Measurements from ENCODE around the gene ABI3.
"Not testable (repeated sequence)": the region's sequence is repeated elsewhere in the genome, so short reads cannot be mapped to it uniquely, and the experiment has no call there.

ABI3 gene

DNA sequence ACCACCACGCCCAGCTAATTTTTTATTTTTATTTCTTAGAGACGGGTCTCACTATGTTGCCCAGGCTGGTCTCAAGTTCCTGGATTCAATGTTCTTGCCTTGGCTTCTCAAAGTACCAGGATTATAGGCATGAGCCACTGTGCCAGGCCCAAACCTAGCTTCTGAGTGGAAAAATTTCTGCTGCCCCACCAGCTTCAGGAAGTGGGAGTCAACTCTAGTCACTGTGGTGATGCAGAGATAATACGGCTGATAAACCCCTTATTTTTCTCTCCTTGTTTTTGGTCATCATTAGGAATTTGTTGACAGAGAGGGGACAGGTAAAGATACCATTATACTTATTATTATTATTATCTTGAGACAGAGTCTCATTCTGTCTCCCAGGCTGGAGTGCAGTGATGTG lies 47.9 kb downstream of the ABI3 start:
- TF ChIP-seq, protein P1, sequence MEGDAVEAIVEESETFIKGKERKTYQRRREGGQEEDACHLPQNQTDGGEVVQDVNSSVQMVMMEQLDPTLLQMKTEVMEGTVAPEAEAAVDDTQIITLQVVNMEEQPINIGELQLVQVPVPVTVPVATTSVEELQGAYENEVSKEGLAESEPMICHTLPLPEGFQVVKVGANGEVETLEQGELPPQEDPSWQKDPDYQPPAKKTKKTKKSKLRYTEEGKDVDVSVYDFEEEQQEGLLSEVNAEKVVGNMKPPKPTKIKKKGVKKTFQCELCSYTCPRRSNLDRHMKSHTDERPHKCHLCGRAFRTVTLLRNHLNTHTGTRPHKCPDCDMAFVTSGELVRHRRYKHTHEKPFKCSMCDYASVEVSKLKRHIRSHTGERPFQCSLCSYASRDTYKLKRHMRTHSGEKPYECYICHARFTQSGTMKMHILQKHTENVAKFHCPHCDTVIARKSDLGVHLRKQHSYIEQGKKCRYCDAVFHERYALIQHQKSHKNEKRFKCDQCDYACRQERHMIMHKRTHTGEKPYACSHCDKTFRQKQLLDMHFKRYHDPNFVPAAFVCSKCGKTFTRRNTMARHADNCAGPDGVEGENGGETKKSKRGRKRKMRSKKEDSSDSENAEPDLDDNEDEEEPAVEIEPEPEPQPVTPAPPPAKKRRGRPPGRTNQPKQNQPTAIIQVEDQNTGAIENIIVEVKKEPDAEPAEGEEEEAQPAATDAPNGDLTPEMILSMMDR (IDR thresholded peaks at IDR 0.05; ENCODE audit: borderline replicate concordance, insufficient read depth, low read depth, low read length): no peak
- H3K4me3 ChIP-seq (ENCODE audit: low read depth, low read length): no peak overlapping the region

DNA sequence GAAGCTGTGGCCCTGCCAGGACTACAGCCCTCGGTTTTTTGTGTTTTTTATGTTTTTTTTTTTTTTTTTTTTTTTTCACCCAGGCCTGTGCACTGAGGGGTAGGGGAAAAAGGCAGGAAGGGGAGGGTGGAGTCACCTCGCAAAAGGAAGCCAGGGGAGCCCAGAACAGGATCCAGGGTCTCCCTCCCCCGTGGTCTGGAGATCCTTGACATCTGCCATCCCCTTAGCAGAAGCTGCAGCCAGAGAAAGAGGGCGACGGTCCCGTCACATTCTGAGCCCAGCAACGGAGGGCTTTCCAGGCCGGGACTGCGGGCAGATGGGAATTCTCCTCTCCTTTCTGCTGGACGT lies 49.1 kb downstream of the ABI3 start:
- peak overlapping the region; percentile 32 for H3K4me3 ChIP-seq (ENCODE audit: low read depth, low read length)
- TF ChIP-seq, protein P1 (IDR thresholded peaks at IDR 0.05; ENCODE audit: borderline replicate concordance, insufficient read depth, low read depth, low read length): no peak

DNA sequence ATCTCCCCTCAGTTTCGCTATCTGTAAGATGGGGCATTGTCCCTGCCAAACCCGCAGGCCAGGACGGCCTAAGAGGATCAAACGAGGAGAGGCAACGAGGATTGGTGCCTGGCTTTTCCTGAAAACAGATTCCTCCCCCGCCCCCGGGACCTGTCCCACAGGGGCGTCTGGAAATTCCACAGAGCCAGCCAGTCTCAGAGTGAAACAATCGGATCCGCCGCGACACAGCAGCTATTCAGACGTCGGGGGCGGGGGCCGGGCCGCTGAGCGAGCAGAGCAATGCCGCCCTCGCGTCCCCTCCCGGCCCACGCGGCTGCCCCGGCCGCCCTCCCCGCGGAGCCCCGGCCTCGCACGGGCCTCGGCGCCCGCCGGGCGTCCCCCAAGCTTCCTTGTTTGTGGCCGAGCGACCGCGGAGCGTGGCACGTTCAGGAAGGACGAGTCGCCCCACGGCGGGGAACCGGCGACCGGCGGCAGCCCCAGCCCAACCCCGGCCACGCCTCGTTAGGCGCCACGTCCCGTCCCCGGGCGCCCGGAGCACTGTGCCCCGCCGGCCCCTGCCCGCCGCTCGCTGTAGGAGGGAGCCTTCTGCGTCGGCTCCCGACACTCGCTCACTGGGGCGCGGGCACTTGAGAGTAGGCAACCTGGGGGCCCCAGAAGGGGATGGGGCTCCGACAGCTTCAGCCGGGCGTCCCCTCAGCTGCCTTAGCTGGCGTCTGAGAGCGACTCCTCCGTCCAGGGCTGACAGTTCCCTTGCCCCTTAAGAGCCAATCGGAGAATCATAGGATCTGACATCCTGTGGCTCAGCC lies 49.7 kb downstream of the ABI3 start:
- TF ChIP-seq, protein P1 (IDR thresholded peaks at IDR 0.05; ENCODE audit: borderline replicate concordance, insufficient read depth, low read depth, low read length): no peak
- peak overlapping the region; percentile 42 for H3K4me3 ChIP-seq (ENCODE audit: low read depth, low read length)

DNA sequence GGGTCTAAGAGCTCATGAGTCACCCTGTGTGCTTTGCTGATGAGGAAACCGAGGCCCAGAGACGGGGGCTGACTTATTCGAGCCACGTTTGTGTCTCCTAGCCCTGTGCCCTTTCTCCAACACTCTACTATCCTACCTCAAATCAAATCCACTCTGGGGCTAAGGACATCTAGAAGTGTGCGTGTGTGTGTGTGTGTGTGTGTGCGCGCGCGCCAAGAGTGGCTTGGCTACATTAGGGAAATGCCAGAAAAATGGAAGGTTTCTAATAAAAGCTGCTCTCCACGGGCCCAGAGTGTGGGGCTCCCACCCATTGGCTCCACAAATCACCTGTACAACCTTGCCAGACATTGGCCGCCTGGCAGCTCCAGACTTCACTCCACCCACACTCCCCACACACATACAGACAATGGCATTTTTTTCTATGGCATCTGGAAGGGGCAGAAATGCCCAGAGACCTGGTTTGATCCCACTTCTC lies 50.3 kb downstream of the ABI3 start:
- TF ChIP-seq, protein P1 (IDR thresholded peaks at IDR 0.05; ENCODE audit: borderline replicate concordance, insufficient read depth, low read depth, low read length): no peak
- peak overlapping the region; percentile 42 for H3K4me3 ChIP-seq (ENCODE audit: low read depth, low read length)

DNA sequence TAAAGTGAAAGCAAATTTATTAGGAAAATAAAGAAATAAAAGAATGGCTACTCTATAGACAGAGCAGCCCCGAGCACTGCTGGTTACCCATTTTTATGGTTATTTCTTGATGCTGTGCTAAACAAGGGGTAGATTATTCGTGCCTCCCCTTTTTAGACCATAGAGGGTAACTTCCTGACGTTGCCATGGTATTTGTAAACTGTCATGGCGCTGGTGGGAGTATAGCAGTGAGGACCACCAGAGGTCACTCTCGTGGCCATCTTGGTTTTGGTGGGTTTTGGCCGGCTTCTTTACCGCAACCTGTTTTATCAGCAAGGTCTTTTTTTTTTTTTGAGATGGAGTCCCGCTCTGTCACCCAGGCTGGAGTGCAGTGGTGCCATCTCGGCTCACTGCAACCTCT lies 51.0 kb downstream of the ABI3 start:
- not testable (repeated sequence) for H3K4me3 ChIP-seq (ENCODE audit: low read depth, low read length)

DNA sequence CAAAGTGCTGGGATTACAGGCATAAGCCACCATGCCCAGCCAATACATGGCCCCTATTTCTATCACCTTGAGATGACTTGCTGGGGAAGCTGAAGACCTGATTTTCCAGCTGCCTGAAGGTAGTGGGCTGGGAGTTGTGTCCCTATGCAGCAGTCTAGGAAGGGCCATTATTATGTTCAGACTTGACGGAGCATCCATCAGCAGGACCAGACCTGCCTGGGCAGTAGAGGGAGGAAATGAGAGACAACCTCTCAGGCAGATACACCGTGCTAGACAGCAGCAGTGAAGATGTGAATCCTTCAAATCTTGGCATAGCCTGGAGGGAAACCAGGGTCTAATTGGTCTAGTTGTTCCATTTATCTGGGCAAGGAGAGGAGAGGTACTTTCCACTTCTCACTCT lies 55.7 kb downstream of the ABI3 start:
- TF ChIP-seq, protein P1 (IDR thresholded peaks at IDR 0.05; ENCODE audit: borderline replicate concordance, insufficient read depth, low read depth, low read length): no peak
- no peak overlapping the region for H3K4me3 ChIP-seq (ENCODE audit: low read depth, low read length)

DNA sequence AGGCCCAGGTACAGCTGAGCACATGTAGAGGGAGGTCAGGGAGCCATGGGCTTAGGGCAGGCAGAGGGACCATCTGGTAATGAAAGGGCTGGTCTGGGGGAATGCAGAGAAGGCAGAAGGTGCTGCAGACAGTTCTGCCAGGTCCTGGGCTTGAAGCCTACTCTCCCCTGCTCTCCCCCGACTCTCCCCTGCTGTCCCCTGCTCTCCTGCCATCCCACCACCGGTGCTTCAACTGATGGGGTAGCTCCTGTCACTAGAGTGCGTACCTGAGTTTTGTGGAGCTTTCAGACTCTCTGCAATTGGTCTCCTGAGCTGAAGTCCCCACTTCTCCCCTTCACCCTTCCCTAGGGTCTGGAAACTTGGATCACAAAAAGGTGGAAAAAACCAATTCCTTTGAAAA lies 57.4 kb downstream of the ABI3 start:
- no peak overlapping the region for H3K4me3 ChIP-seq (ENCODE audit: low read depth, low read length)
- TF ChIP-seq, protein P1 (IDR thresholded peaks at IDR 0.05; ENCODE audit: borderline replicate concordance, insufficient read depth, low read depth, low read length): no peak
